ENCODE measurements around the gene CCDC78. TPM values are rescaled to one million over a fixed set of nuclear protein-coding genes. Genes with fewer than 3 reads are reported as not detected.

Gene CCDC78
- polyA plus RNA-seq, 1 donor from 2014 or later = 10.7 TPM

- H3K9me2 ChIP-seq (ENCODE audit: insufficient read depth, low read length) = no peaks in the 10 kb centered on the region
- no peak overlapping the region for H3K9ac ChIP-seq (ENCODE audit: low read length)
- H3K4me2 ChIP-seq (ENCODE audit: low read length) = no peak overlapping the region
- no peaks in the 10 kb centered on the region for H3K79me2 ChIP-seq (replicated peaks; ENCODE audit: insufficient read depth, low read length)
- H3K27me3 ChIP-seq (ENCODE audit: insufficient read depth, low read depth, low read length) = peaks cover 3% of the 10 kb centered on the region
- H3F3A ChIP-seq (ENCODE audit: insufficient read depth, low read length, poor library complexity, severe bottlenecking) = no peaks in the 10 kb centered on the region
- no peak overlapping the region for H2AFZ ChIP-seq (ENCODE audit: low read depth, low read length)
- no peaks in the 10 kb centered on the region for H3K9me3 ChIP-seq (ENCODE audit: low read length)
- H4K20me1 ChIP-seq (ENCODE audit: insufficient read depth) = no peaks in the 10 kb centered on the region
- no peaks in the 10 kb centered on the region for H3K36me3 ChIP-seq (ENCODE audit: insufficient read depth, low read length)
- TF ChIP-seq POLR2AphosphoS5 (IDR thresholded peaks at IDR 0.05) = no peak
- no peak for TF ChIP-seq EZH2 (IDR thresholded peaks at IDR 0.05; ENCODE audit: borderline replicate concordance, insufficient read depth, low read length, poor library complexity, severe bottlenecking)
- TF ChIP-seq TAF1 (IDR thresholded peaks at IDR 0.05; ENCODE audit: low read depth) = no peak
- no peak for TF ChIP-seq MXI1 (conservative IDR thresholded peaks at IDR 0.05; ENCODE audit: poor library complexity, severe bottlenecking)
- no peak for TF ChIP-seq SMC3 (conservative IDR thresholded peaks at IDR 0.05; ENCODE audit: poor library complexity)
- TF ChIP-seq RAD21 (conservative IDR thresholded peaks at IDR 0.05) = no peak
- no peak overlapping the region for H3K4me3 ChIP-seq (ENCODE audit: low read length)
- H3K27ac ChIP-seq (ENCODE audit: low read length) = no peak overlapping the region
Measured at GRCh38 chr16:674214-674881, 51.9 kb downstream of the CCDC78 start.

- H3K9ac ChIP-seq (ENCODE audit: low read length) = no peak overlapping the region
- H3K4me3 ChIP-seq (ENCODE audit: low read length) = no peak overlapping the region
- H3K79me2 ChIP-seq (replicated peaks; ENCODE audit: insufficient read depth, low read length) = peaks cover 4% of the 10 kb centered on the region
- H2AFZ ChIP-seq (ENCODE audit: low read depth, low read length) = no peak overlapping the region
- no peaks in the 10 kb centered on the region for H4K20me1 ChIP-seq (ENCODE audit: insufficient read depth)
- H3F3A ChIP-seq (ENCODE audit: insufficient read depth, low read length, poor library complexity, severe bottlenecking) = no peaks in the 10 kb centered on the region
- no peak for TF ChIP-seq EP300 (conservative IDR thresholded peaks at IDR 0.05; ENCODE audit: poor library complexity, severe bottlenecking)
- TF ChIP-seq MXI1 (conservative IDR thresholded peaks at IDR 0.05; ENCODE audit: poor library complexity, severe bottlenecking) = no peak
- no peak for TF ChIP-seq POLR2AphosphoS5 (IDR thresholded peaks at IDR 0.05)
- TF ChIP-seq EZH2 (IDR thresholded peaks at IDR 0.05; ENCODE audit: borderline replicate concordance, insufficient read depth, low read length, poor library complexity, severe bottlenecking) = no peak
- no peak for TF ChIP-seq REST (IDR thresholded peaks at IDR 0.05; ENCODE audit: borderline replicate concordance)
- TF ChIP-seq, protein P1, sequence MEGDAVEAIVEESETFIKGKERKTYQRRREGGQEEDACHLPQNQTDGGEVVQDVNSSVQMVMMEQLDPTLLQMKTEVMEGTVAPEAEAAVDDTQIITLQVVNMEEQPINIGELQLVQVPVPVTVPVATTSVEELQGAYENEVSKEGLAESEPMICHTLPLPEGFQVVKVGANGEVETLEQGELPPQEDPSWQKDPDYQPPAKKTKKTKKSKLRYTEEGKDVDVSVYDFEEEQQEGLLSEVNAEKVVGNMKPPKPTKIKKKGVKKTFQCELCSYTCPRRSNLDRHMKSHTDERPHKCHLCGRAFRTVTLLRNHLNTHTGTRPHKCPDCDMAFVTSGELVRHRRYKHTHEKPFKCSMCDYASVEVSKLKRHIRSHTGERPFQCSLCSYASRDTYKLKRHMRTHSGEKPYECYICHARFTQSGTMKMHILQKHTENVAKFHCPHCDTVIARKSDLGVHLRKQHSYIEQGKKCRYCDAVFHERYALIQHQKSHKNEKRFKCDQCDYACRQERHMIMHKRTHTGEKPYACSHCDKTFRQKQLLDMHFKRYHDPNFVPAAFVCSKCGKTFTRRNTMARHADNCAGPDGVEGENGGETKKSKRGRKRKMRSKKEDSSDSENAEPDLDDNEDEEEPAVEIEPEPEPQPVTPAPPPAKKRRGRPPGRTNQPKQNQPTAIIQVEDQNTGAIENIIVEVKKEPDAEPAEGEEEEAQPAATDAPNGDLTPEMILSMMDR (IDR thresholded peaks at IDR 0.05; ENCODE audit: poor library complexity, severe bottlenecking) = no peak
- TF ChIP-seq SMC3 (conservative IDR thresholded peaks at IDR 0.05; ENCODE audit: poor library complexity) = no peak
- no peak overlapping the region for H3K4me2 ChIP-seq (ENCODE audit: low read length)
- no peak overlapping the region for H3K27ac ChIP-seq (ENCODE audit: low read length)
- H3K9me3 ChIP-seq (ENCODE audit: low read length) = no peaks in the 10 kb centered on the region
- no peaks in the 10 kb centered on the region for H3K9me2 ChIP-seq (ENCODE audit: insufficient read depth, low read length)
- H3K27me3 ChIP-seq (ENCODE audit: insufficient read depth, low read depth, low read length) = peaks cover 3% of the 10 kb centered on the region
- no peaks in the 10 kb centered on the region for H3K36me3 ChIP-seq (ENCODE audit: insufficient read depth, low read length)
Measured at GRCh38 chr16:673399-673991, 52.7 kb downstream of the CCDC78 start.

Measured in neural cell (in vitro differentiated cells).